IMR-90 (cell line): ENCODE data around the gene WNT9B. TPM values are rescaled to one million over a fixed set of nuclear protein-coding genes. Genes with fewer than 3 reads are reported as not detected.

ENCODE experiments used
- ATAC-seq: fragments of 200-7000 bp; cut with Tn5 transposase; 2 replicates; pipeline ENCODE4 v1.9.1; 2020; ENCODE audit warnings: low read depth, mild to moderate bottlenecking, moderate library complexity
- BruUV-seq: library from RNA; stranded (reverse); fragments of 400-500 nt; replicated peaks from 2 replicates; lab custom pipeline; 2021; lab: Mats Ljungman, UMichigan
- CTCF ChIA-PET: fragments of 300-600 bp; formaldehyde crosslinking; extraction: SDS; loops from one replicate; lab custom pipeline; 2021; ENCODE audit warnings: antibody characterized with exemption; lab: Yijun Ruan, JAX
- POLR2A ChIA-PET: fragments of 300-600 bp; sonication (Branson Sonifier 250); formaldehyde crosslinking; loops from one replicate; lab custom pipeline; 2022; ENCODE audit warnings: antibody characterized with exemption; ENCODE audit not compliant: unreplicated experiment; lab: Charles Lee
- DNase-seq: peaks from one replicate; pipeline ENCODE4 v3.0.0; 2013
- H2AFZ ChIP-seq: replicated peaks from 2 replicates; pipeline ENCODE3; 2013; ENCODE audit warnings: low read length, mild to moderate bottlenecking; ENCODE audit not compliant: poor library complexity
- H2AK5ac ChIP-seq: 2 replicates; pipeline ENCODE4 v1.6.1; 2013; ENCODE audit warnings: low read depth, low read length, inconsistent platforms
- H2AK9ac ChIP-seq: replicated peaks from 2 replicates; pipeline ENCODE3; 2013; ENCODE audit warnings: mild to moderate bottlenecking, low read depth, low read length, moderate library complexity; ENCODE audit not compliant: poor library complexity
- H2BK120ac ChIP-seq: 2 replicates; pipeline ENCODE4 v1.6.1; 2013; ENCODE audit warnings: low read depth, low read length, inconsistent platforms
- H2BK15ac ChIP-seq: 3 replicates; pipeline ENCODE4 v1.6.1; 2013; ENCODE audit warnings: low read depth, low read length, inconsistent platforms
- H2BK20ac ChIP-seq: 2 replicates; pipeline ENCODE4 v1.6.1; 2013; ENCODE audit warnings: low read depth, mild to moderate bottlenecking, inconsistent platforms, low read length, moderate library complexity
- H2BK5ac ChIP-seq: 2 replicates; pipeline ENCODE4 v1.6.1; 2013; ENCODE audit warnings: mild to moderate bottlenecking, low read depth, low read length, inconsistent platforms; ENCODE audit not compliant: poor library complexity, severe bottlenecking
- H3K14ac ChIP-seq: replicated peaks from 2 replicates; pipeline ENCODE4 v1.6.1; 2013; ENCODE audit warnings: low read depth, low read length, inconsistent platforms
- H3K18ac ChIP-seq: 2 replicates; pipeline ENCODE4 v1.6.1; 2013; ENCODE audit warnings: low read depth, low read length, control low read depth
- H3K23ac ChIP-seq: 2 replicates; pipeline ENCODE4 v1.6.1; 2013; ENCODE audit warnings: low read depth, low read length, inconsistent platforms
- H3K27ac ChIP-seq: 2 replicates; pipeline ENCODE4 v1.5.1; 2013; ENCODE audit warnings: mild to moderate bottlenecking, control low read depth, low read length; ENCODE audit not compliant: insufficient read depth
- H3K27me3 ChIP-seq: 2 replicates; pipeline ENCODE4 v1.6.1; 2013; ENCODE audit warnings: low read length; ENCODE audit not compliant: control insufficient read depth, insufficient read depth
- H3K36me3 ChIP-seq: 2 replicates; pipeline ENCODE4 v1.6.1; 2013; ENCODE audit warnings: low read length, mixed read lengths; ENCODE audit not compliant: control insufficient read depth, insufficient read depth
- H3K4ac ChIP-seq: 2 replicates; pipeline ENCODE4 v1.6.1; 2013; ENCODE audit warnings: low read depth, low read length, inconsistent platforms
- H3K4me1 ChIP-seq: 2 replicates; pipeline ENCODE4 v1.6.1; 2013; ENCODE audit warnings: low read length, mixed read lengths; ENCODE audit not compliant: control insufficient read depth, insufficient read depth
- H3K4me2 ChIP-seq: 2 replicates; pipeline ENCODE4 v1.6.1; 2013; ENCODE audit warnings: low read depth, mild to moderate bottlenecking, control low read depth, low read length, moderate library complexity
- H3K4me3 ChIP-seq: 2 replicates; pipeline ENCODE4 v1.5.1; 2013; ENCODE audit warnings: low read depth, mild to moderate bottlenecking, control low read depth, low read length, moderate library complexity; ENCODE audit not compliant: insufficient read depth
- H3K56ac ChIP-seq: 2 replicates; pipeline ENCODE4 v1.6.1; 2013; ENCODE audit warnings: low read length, inconsistent platforms; ENCODE audit not compliant: insufficient read depth; ENCODE audit errors: extremely low read depth
- H3K79me1 ChIP-seq, 2 experiments: 2 replicates each; pipeline ENCODE4 v1.6.1; 2013; ENCODE audit warnings: low read length in 2 of 2, inconsistent platforms in 1 of 2, low read depth in 1 of 2
- H3K9ac ChIP-seq: 2 replicates; pipeline ENCODE4 v1.6.1; 2013; ENCODE audit warnings: low read depth, low read length, control low read depth
- H3K9me1 ChIP-seq: 2 replicates; pipeline ENCODE4 v1.6.1; 2013; ENCODE audit warnings: low read length, inconsistent platforms; ENCODE audit not compliant: insufficient read depth
- H3K9me3 ChIP-seq: 2 replicates; pipeline ENCODE4 v1.6.1; 2013; ENCODE audit warnings: low read length; ENCODE audit not compliant: control insufficient read depth, insufficient read depth
- H4K20me1 ChIP-seq: 2 replicates; pipeline ENCODE4 v1.6.1; 2013; ENCODE audit warnings: low read length, inconsistent platforms; ENCODE audit not compliant: insufficient read depth
- H4K5ac ChIP-seq: 2 replicates; pipeline ENCODE4 v1.6.1; 2013; ENCODE audit warnings: mild to moderate bottlenecking, low read depth, low read length, control low read depth
- H4K8ac ChIP-seq, 2 experiments: 2 replicates each; pipeline ENCODE4 v1.6.1; 2013; ENCODE audit warnings: low read depth in 2 of 2, low read length in 2 of 2, control low read depth in 1 of 2, inconsistent platforms in 1 of 2
- H4K91ac ChIP-seq: 2 replicates; pipeline ENCODE4 v1.6.1; 2013; ENCODE audit warnings: low read depth, low read length, inconsistent platforms; ENCODE audit not compliant: insufficient read depth
- MAFK ChIP-seq: IDR thresholded peaks from 2 replicates; pipeline ENCODE4 v1.6.1; 2012; ENCODE audit warnings: low read depth, low read length, improper control_type of control experiment
- MAZ ChIP-seq: IDR thresholded peaks from 2 replicates; pipeline ENCODE4 v1.6.1; 2012; ENCODE audit warnings: low read depth, mild to moderate bottlenecking, low read length, improper control_type of control experiment, moderate library complexity, borderline replicate concordance
- MXI1 ChIP-seq: IDR thresholded peaks from 2 replicates; pipeline ENCODE4 v1.6.1; 2012; ENCODE audit warnings: low read depth, mild to moderate bottlenecking, low read length, moderate library complexity, borderline replicate concordance
- whole genome bisulfite sequencing, 2 experiments: methylation state at CpG; one replicate each; pipeline versions ENCODE4 v1.1.5 to v1.1.7; 2013; ENCODE audit warnings: missing lambda C conversion rate in 2 of 2; ENCODE audit not compliant: insufficient read length in 1 of 2; ENCODE audit errors: extremely low coverage in 2 of 2; 5-methylcytosine and 5-hydroxymethylcytosine counted together
- dilution Hi-C: fragments of 300-500 bp; cut with HindIII; formaldehyde crosslinking; loops from one replicate; pipeline ENCODE4 v1.14.3; 2018; ENCODE audit warnings: low sequenced_read_pairs; ENCODE audit not compliant: unreplicated experiment
- in situ Hi-C: fragments of 300-500 bp; cut with MboI; formaldehyde crosslinking; loops from 3 replicates; pipeline ENCODE4 v1.14.3; 2019; ENCODE audit warnings: low sequenced_read_pairs, inconsistent platforms, mixed read lengths
- intact Hi-C: fragments of 100-400 bp; cut with micrococcal nuclease; formaldehyde crosslinking; loops from 2 replicates; pipeline ENCODE4 v1.10.0; 2022
- polyA plus RNA-seq, 3 experiments: library from polyadenylated mRNA; depleted of rRNA; stranded (reverse); fragments of >200 nt; gene quantifications; 2 replicates each; pipeline ENCODE4 v1.2.3, GENCODE V29; 2012; ENCODE audit warnings: low replicate concordance in 1 of 3
- total RNA-seq: library from RNA; depleted of rRNA; stranded (reverse); fragments of >200 nt; gene quantifications from 2 replicates; pipeline ENCODE4 v1.2.3, GENCODE V29; 2012
- TF ChIP-seq, protein P1 (sequence below): conservative IDR thresholded peaks from 2 replicates; pipeline ENCODE4 v1.5.1; 2012; ENCODE audit warnings: mild to moderate bottlenecking, low read depth, low read length, improper control_type of control experiment
- TF ChIP-seq, protein P2 (sequence below): fragments of 150-350 bp; IDR thresholded peaks from 2 replicates; pipeline ENCODE4 v1.6.1; 2016; ENCODE audit warnings: low read depth, mild to moderate bottlenecking, low read length, moderate library complexity, borderline replicate concordance

Gene WNT9B
- total and polyA plus RNA-seq, 2 of the 4 experiments (the other 2 are of a cell fraction), result not detected

DNA sequence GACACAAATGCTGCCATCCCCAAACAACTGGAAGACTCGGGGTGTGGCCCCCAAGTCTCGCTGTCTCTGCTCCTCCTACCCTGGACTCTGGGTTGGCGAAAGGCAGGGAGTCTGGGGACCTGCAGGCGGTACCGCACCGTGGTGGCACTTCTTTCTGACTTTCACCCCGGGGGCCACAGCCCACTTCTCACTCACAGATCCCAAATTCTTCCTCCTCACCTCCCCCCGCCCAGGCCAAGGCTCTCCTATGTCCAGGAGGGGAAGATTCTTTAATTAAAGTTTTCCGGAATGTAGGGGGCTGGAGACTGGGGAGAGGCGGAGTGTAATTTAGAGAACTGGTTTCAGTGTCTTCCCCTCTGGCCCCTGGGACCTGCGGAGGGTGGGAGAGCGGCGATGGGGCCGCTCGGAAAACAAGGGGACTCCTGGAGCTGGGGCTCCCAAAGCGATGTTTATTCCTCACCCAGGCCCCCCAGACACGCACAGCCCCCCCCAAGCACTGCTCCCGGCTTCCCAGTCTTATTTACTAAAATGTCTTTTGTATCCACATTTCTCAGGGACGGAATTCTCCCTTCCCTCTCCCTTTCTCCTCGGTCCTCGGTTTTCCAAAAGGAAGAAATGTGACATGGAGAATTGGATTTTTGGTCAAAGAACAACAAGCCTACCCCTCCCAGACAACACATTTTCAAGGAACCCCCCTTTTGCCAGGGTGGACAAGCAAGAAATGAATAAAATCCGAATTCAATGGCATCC, 34.1 kb upstream of the WNT9B start:
- no peak overlapping the region for H2AFZ ChIP-seq
- TF ChIP-seq MAZ (no peak), MXI1 (no peak), MAFK (no peak)
- TF ChIP-seq, protein P1, sequence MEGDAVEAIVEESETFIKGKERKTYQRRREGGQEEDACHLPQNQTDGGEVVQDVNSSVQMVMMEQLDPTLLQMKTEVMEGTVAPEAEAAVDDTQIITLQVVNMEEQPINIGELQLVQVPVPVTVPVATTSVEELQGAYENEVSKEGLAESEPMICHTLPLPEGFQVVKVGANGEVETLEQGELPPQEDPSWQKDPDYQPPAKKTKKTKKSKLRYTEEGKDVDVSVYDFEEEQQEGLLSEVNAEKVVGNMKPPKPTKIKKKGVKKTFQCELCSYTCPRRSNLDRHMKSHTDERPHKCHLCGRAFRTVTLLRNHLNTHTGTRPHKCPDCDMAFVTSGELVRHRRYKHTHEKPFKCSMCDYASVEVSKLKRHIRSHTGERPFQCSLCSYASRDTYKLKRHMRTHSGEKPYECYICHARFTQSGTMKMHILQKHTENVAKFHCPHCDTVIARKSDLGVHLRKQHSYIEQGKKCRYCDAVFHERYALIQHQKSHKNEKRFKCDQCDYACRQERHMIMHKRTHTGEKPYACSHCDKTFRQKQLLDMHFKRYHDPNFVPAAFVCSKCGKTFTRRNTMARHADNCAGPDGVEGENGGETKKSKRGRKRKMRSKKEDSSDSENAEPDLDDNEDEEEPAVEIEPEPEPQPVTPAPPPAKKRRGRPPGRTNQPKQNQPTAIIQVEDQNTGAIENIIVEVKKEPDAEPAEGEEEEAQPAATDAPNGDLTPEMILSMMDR, result no peak
- TF ChIP-seq, protein P2, sequence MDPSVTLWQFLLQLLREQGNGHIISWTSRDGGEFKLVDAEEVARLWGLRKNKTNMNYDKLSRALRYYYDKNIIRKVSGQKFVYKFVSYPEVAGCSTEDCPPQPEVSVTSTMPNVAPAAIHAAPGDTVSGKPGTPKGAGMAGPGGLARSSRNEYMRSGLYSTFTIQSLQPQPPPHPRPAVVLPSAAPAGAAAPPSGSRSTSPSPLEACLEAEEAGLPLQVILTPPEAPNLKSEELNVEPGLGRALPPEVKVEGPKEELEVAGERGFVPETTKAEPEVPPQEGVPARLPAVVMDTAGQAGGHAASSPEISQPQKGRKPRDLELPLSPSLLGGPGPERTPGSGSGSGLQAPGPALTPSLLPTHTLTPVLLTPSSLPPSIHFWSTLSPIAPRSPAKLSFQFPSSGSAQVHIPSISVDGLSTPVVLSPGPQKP, result no peak
- H3K9ac ChIP-seq, result no peak overlapping the region
- peaks cover 88% of the 10 kb centered on the region for H3K27me3 ChIP-seq
- DNase-seq (no peak), ATAC-seq (no peak)
- in situ Hi-C loops, result no loop called here
- no peak overlapping the region for H2BK15ac ChIP-seq
- H2AK5ac ChIP-seq, result no peak overlapping the region
- H2AK9ac ChIP-seq, result no peak overlapping the region
- no peak overlapping the region for H3K27ac ChIP-seq
- WGBS, 2 experiments, result 30% methylated on average over 3 of the region's 22 CpGs; no CpG with 5 or more reads in 1 of the 2 experiments
- H4K91ac ChIP-seq, result no peak overlapping the region
- no peaks in the 10 kb centered on the region for H3K9me1 ChIP-seq
- H4K8ac ChIP-seq, result no peak overlapping the region
- dilution Hi-C loops, result no loop called here
- peaks cover 2% of the 10 kb centered on the region; the same call in 1 of the 2 replicates for H3K4me1 ChIP-seq
- ChIA-PET POLR2A (no interaction called here), CTCF (interaction anchor here (0.6 kb wide), 1 partner anchor 791 kb away, joined by 3 read pairs; no protein-coding TSS in a partner anchor)
- H3K4me2 ChIP-seq, result no peak overlapping the region
- H3K9me3 ChIP-seq, result no peaks in the 10 kb centered on the region; the same call in 1 of the 2 replicates
- H4K5ac ChIP-seq, result no peak overlapping the region
- H3K23ac ChIP-seq, result no peak overlapping the region; the same call in 1 of the 2 replicates
- no peaks in the 10 kb centered on the region; the same call in 1 of the 2 replicates for H4K20me1 ChIP-seq
- no peak overlapping the region for H2BK5ac ChIP-seq
- no peaks in the 10 kb centered on the region for H3K79me1 ChIP-seq
- no peak overlapping the region for H2BK120ac ChIP-seq
- intact Hi-C loops, result loop anchor here (5.0 kb wide), 1 partner anchor 45 kb away; no protein-coding TSS in a partner anchor
- H3K36me3 ChIP-seq, result no peaks in the 10 kb centered on the region; the same call in 1 of the 2 replicates
- H3K4me3 ChIP-seq, result no peak overlapping the region
- H2BK20ac ChIP-seq, result no peak overlapping the region
- no peak overlapping the region for H3K4ac ChIP-seq
- no peak overlapping the region for H3K56ac ChIP-seq
- no peak overlapping the region for H3K18ac ChIP-seq
- no TSS peak for BruUV-seq
- no peak overlapping the region for H3K14ac ChIP-seq
